Activated CD8-positive, alpha-beta memory T cell treated with anti-CD3 and anti-CD28 coated beads, Interleukin-2, amount 50 U/mL, for 24 hours (primary cell): ENCODE data around the gene SMTN.
"Not testable (repeated sequence)": the region's sequence is repeated elsewhere in the genome, so short reads cannot be mapped to it uniquely, and the experiment has no call there.

Experiments used
- DNase-seq: peaks from one replicate; pipeline ENCODE4 v3.0.0-alpha.2; 2020; ENCODE audit errors: extremely low read depth

The SMTN gene

GRCh38 chr22:31090217-31091085 lies 9.3 kb downstream of the SMTN start:
- DNase-seq, result no peak

DNA sequence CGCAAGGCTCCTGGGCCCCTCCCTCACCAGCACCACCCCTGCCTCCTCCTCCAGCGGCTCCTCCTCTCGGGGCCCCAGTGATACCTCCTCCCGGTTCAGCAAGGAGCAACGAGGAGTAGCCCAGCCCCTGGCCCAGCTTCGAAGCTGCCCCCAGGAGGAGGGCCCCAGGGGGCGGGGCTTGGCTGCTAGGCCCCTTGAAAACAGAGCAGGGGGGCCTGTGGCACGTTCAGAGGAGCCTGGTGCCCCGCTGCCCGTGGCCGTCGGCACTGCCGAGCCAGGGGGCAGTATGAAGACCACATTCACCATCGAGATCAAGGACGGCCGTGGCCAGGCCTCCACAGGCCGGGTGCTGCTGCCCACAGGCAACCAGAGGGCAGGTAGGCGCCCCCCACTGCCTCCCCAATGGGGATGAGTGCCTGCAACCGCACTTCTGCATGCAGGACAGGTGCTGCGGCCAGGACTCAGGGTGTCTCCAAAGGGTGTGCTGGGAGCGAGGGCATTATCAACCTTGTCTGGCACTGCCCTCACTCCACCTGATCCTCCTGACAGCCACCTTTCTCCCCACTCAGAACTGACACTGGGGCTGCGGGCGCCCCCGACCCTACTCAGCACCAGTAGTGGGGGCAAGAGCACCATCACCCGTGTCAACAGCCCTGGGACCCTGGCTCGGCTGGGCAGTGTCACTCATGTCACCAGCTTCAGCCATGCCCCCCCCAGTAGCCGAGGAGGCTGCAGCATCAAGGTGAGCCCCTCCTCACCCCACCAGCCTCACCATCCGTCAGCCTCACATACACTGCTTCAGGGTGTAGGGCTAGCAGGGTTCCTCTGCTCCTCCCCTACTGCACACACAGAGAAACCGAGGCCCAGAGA lies 10.2 kb downstream of the SMTN start:
- no peak for DNase-seq

- no peak for DNase-seq
Measured at GRCh38 chr22:31092161-31092560, 11.0 kb downstream of the SMTN start.

DNA sequence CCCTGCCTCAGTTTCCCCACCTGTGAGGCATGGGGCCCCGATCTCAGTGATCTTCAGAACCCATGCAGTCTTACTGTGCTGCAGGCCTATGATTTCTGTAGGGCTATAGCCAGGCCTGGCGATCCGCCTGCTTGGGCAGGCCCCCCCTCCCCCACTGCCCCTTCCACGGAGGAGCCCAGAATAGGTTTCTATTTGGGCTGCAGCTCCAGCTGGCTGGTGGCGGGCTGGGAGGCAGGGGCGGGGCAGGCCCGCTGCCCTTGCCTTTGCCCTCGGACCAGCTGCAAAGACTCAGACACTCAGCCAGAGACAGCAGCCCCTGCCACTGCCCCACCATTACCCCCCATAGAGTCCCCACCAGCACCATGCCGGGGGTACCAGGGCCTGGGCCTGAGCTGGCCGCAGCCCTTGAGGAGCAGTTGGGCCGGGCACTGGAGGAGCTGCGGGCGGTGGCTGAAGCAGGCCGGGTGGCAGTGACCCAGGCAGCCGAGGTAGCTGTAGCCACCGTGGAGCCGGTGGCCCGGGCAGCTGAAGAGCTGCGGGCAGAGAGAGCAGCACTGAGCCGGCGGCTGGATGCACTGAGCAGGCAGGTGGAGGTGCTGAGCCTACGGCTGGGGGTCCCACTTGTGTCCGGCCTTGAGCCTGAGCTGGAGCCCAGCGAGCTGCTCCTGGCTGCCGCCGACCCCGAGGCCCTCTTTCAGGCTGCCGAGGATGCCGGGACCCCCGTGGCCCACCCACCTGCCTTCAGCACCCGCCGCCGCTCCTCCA lies 12.2 kb downstream of the SMTN start:
- no peak for DNase-seq

- no peak for DNase-seq
Measured at GRCh38 chr22:31094021-31094551, 13.0 kb downstream of the SMTN start.

- no peak for DNase-seq
Measured at GRCh38 chr22:31094741-31095140, 13.6 kb downstream of the SMTN start.

DNA sequence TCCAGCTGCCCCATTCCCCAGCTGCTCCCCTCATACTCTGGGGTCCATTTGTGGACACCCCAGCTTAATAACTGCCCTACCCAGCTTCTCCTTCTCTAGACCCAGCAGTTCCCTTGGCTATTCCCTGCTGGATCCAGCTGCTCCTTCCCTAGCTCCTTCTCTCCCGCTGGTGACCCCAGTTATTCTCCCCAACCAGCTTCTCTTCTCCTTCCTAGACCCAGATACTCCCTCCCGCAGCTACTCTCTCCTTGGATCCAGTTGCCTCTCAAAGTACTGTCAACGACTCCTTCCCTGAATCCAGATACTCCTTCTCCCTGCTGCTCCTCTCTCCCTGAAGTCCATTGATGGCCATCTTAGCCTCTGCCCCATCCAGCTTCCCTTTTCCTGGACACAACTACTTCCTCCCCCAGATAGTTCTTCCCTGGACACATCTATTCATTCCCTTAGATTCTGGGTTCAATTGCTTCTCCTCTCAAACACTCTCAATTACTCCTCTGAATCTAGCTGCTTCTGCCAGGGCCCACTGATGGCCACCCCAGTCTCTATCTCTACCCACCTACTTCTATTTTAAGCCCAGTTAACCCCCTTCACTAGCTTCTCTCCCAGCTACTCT lies 14.6 kb downstream of the SMTN start:
- no peak for DNase-seq

DNA sequence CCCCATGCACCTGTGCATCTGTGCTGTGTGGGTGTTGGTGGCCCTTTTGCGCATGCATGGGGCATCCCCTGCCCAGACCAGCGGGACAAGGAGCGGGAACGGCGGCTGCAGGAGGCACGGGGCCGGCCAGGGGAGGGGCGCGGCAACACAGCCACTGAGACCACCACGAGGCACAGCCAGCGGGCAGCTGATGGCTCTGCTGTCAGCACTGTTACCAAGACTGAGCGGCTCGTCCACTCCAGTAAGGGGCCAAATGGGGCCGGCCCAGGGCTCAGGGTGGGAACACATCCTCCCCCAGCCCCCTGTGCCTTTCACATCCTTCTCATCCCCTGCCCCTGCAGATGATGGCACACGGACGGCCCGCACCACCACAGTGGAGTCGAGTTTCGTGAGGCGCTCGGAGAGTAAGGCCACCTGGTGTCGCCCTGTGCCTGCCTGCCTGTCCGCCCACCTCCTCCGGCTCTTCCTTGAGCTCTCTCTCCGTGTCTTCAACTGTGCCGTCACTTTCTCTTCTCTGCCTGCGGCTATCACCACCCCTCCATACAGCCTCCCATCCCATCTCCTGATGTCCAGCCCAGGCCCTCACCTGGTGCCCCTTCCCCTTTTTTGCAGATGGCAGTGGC lies 15.7 kb downstream of the SMTN start:
- no peak for DNase-seq

GRCh38 chr22:31097539-31097938 lies 16.4 kb downstream of the SMTN start:
- DNase-seq, result not testable (repeated sequence)

DNA sequence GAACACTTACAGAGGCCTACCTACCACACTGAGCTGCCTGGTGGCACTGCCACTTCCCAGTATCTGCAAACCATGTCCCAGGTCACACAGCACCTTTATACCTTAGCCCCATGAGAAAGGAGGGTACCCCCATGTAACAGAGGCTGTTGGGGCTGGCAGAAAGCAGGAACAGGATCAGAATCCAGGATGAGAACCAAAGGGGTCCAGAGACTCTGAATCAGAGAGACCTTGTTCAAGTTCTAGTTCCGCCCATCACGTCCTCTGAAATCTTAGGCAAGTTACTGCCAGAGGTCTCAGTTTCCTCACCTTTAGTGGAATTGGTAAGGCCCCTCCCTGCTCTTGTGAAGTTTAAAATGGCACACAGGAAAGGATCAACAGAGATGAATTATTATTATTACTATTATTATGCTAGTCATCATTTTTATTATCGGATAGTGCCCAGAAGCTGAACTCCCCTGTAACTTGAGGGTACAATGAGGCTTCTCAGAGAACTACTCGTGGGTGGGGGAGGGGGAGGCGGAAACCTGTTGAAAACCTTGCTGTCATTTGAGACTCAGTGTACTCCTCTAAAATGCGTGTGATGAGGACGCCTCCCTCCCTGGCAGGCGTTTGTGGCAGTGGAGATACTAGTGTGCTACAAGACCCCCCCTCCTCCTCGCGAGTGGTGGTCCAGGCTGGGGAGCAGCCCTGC lies 17.0 kb downstream of the SMTN start:
- no peak for DNase-seq

DNA sequence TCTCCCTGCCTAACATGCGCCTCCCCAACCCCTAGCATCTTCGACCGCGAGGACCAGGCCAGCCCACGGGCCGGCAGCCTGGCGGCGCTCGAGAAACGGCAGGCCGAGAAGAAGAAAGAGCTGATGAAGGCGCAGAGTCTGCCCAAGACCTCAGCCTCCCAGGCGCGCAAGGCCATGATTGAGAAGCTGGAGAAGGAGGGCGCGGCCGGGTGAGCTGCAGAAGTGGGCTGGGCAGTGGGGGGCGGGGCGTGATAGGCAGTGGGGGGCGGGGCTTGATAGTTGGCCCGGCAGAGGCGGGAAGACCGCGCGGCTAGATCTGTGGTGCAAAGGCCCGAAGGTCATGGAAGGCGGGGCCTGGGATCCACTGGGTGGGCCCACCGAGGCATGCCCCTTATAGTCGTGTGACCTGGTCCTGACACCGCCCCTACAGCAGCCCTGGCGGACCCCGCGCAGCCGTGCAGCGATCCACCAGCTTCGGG lies 17.6 kb downstream of the SMTN start:
- DNase-seq, result no peak

DNA sequence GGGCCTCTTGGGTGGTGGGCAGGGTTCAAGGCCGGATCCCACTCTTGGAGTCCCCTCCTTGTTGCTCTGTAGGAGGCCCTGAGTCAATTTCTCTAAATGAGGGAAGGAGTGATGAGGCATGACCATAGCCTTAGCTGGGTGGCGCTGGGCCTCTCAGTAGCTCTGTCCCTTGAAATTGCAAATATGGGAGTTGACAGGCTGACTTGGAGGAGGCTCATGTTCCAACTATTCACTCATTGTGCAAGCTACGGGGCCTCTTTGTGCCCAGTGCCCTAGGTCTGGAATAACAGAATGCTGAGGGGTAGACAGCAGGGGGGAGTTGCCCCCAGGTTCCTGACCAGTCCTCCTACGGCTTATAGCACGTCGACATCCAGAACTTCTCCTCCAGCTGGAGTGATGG lies 18.3 kb downstream of the SMTN start:
- no peak for DNase-seq

DNA sequence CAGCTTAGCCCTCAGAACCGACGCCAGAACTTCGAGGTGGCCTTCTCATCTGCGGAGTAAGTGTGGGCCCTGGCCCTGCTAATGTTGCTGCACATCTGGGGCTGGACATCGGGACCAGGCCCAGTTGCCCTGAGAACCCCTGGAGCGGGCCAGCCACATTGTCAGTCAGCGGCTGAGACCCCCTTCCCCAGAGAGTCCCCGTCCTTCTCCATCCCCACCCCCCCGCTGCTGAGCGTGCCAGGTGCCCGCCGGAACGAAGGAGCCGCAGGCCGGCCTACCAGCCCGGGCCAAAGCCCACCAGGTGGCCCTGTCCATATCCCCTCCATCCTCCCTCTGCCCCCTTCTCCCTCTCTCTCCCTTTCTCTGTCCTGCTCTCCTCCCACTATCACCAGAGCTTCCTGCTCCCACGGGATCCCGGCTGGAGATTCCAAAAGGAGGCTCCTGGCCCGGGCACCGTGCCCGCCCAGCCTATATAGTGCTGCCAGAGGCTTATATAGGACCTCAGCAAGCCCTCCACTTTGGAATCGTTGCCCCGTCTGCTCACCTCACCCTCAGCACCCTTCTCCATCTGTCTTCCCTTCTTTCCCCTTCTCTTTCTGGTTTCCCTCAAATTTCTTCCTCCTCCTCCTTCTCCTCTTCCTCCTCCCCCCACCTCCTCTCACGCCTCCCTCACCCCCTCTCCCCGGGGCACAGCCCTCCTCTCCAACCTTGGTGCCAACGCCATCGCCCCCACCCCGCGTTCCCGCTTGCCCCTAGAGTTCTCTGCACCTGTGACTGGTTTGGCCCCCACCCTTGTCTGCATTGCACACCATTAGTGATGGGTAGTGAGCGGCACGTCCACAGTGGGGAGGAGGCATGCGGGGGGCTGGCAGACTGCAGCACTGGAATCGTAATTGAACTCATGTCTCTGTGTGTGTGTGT lies 19.0 kb downstream of the SMTN start:
- DNase-seq, result no peak

DNA sequence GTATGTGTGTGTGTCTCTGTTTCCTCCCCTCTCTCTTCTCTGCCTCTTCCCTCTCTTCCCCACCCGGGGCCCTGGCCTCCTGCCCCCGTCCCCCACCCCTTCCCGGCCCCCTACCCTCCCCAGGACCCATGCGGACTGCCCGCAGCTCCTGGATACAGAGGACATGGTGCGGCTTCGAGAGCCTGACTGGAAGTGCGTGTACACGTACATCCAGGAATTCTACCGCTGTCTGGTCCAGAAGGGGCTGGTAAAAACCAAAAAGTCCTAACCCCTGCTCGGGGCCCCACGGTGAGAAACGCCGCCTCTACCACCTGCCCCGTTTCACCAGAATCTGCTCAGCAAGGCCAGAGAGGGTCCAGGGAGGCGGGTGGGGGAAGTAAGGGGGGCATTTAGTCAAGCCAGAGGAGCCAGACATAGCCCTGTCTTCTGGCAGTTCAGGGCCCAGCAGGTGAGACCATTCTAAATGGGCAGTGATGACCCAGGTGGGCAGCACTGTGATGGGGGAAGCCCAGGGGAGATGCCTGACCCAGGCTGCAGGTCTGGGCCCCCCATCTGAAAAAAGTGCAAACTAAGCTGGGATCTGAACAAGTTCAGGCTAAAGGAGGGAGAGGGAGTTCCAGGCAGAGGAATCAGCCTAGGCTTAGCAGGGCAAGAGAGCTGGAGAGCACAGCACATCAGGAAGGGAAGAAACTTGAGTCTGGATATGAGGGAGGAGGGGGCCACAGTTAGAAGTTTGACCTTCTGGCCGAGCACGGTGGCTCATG lies 19.8 kb downstream of the SMTN start:
- DNase-seq, result no peak

GRCh38 chr22:31102441-31103081 lies 21.4 kb downstream of the SMTN start:
- no peak for DNase-seq

DNA sequence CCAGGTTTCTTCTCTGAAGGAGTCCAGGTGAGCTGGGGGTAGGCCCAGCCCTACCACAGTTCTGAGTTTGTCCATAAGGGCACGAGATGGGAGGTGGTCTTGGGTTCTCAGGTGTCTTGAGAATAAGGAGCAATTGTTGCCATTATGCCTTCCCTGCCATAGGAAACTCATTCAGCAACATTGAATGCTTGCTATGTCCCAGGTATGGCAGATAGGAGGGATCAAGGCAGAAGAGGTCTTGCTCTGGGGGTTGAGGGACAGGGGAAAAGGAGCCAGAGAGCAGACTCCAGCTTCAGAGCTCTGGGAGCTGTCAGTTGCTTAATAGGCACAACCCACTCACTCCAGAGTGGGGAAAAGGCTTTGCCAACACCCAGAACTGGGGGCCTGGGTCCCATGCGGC lies 22.0 kb downstream of the SMTN start:
- DNase-seq, result no peak

GRCh38 chr22:31103899-31104694 lies 23.0 kb downstream of the SMTN start:
- no peak for DNase-seq
